Measurements from ENCODE around the gene TMEM266. TPM values are rescaled to one million over a fixed set of nuclear protein-coding genes. Genes with fewer than 3 reads are reported as not detected.

TMEM266 gene
- total and polyA plus RNA-seq, 5 donors: 0.09 TPM; not detected in 4

- Histone ChIP-seq H3K27ac (ENCODE audit: low read length) (no peak overlapping the region), H3K4me1 (ENCODE audit: control insufficient read depth, insufficient read depth, low read length) (no peaks in the 10 kb centered on the region), H3K9me3 (ENCODE audit: control insufficient read depth, low read length) (no peaks in the 10 kb centered on the region), H3K4me3 (ENCODE audit: low read length) (no peak overlapping the region), H3K27me3 (ENCODE audit: control insufficient read depth, insufficient read depth) (no peaks in the 10 kb centered on the region)
- peak; percentile 57 to 64 for ATAC-seq
- DNase-seq: peak; percentile 81 to 92 (median 92)
- 26% methylated on average over 4 of the region's 4 CpGs for WGBS
- intact Hi-C loops (cut with DNase I): no loop called here
Observed at GRCh38 chr15:76206325-76206976, 146.7 kb downstream of the TMEM266 start.

GRCh38 chr15:76208084-76208785, 148.4 kb downstream of the TMEM266 start:
- no peaks in the 10 kb centered on the region for H3K27me3 ChIP-seq (ENCODE audit: control insufficient read depth, insufficient read depth)
- no peak overlapping the region for H3K4me3 ChIP-seq (ENCODE audit: low read length)
- H3K27ac ChIP-seq (ENCODE audit: low read length): no peak overlapping the region
- no peak for ATAC-seq
- WGBS: 94% methylated on average over 8 of the region's 8 CpGs
- intact Hi-C loops (cut with DNase I): no loop called here
- DNase-seq: no peak
- no peaks in the 10 kb centered on the region for H3K4me1 ChIP-seq (ENCODE audit: control insufficient read depth, insufficient read depth, low read length)
- no peaks in the 10 kb centered on the region for H3K9me3 ChIP-seq (ENCODE audit: control insufficient read depth, low read length)

- H3K4me1 ChIP-seq (ENCODE audit: control insufficient read depth, insufficient read depth, low read length): no peaks in the 10 kb centered on the region
- H3K9me3 ChIP-seq (ENCODE audit: control insufficient read depth, low read length): no peaks in the 10 kb centered on the region
- 73% methylated on average over 2 of the region's 2 CpGs for WGBS
- no peaks in the 10 kb centered on the region for H3K27me3 ChIP-seq (ENCODE audit: control insufficient read depth, insufficient read depth)
- H3K4me3 ChIP-seq (ENCODE audit: low read length): no peak overlapping the region
- H3K27ac ChIP-seq (ENCODE audit: low read length): no peak overlapping the region
- intact Hi-C loops (cut with DNase I): no loop called here
- ATAC-seq: no peak
- DNase-seq: no peak
Observed at GRCh38 chr15:76208786-76209424, 149.1 kb downstream of the TMEM266 start.

GRCh38 chr15:76209523-76209922, 149.7 kb downstream of the TMEM266 start:
- intact Hi-C loops (cut with DNase I): no loop called here
- H3K27me3 ChIP-seq (ENCODE audit: control insufficient read depth, insufficient read depth): no peaks in the 10 kb centered on the region
- no peaks in the 10 kb centered on the region for H3K9me3 ChIP-seq (ENCODE audit: control insufficient read depth, low read length)
- no peak overlapping the region for H3K27ac ChIP-seq (ENCODE audit: low read length)
- ATAC-seq: no peak
- no peaks in the 10 kb centered on the region for H3K4me1 ChIP-seq (ENCODE audit: control insufficient read depth, insufficient read depth, low read length)
- WGBS: 95% methylated on average over 1 of the region's 1 CpG
- no peak overlapping the region for H3K4me3 ChIP-seq (ENCODE audit: low read length)
- no peak for DNase-seq

- ATAC-seq (peak in 1 of 2 donors; percentile 47), DNase-seq (no peak)
- H3K9me3 ChIP-seq (ENCODE audit: control insufficient read depth, low read length): no peaks in the 10 kb centered on the region
- H3K27ac ChIP-seq (ENCODE audit: low read length): no peak overlapping the region
- WGBS: 58% methylated on average over 3 of the region's 3 CpGs
- H3K4me1 ChIP-seq (ENCODE audit: control insufficient read depth, insufficient read depth, low read length): no peaks in the 10 kb centered on the region
- H3K27me3 ChIP-seq (ENCODE audit: control insufficient read depth, insufficient read depth): no peaks in the 10 kb centered on the region
- intact Hi-C loops (cut with DNase I): no loop called here
- H3K4me3 ChIP-seq (ENCODE audit: low read length): no peak overlapping the region
Observed at GRCh38 chr15:76209942-76210341, 150.2 kb downstream of the TMEM266 start.

GRCh38 chr15:76215634-76216033, 155.8 kb downstream of the TMEM266 start:
- Histone ChIP-seq H3K4me3 (ENCODE audit: low read length) (no peak overlapping the region), H3K9me3 (ENCODE audit: control insufficient read depth, low read length) (no peaks in the 10 kb centered on the region), H3K27me3 (ENCODE audit: control insufficient read depth, insufficient read depth) (no peaks in the 10 kb centered on the region), H3K4me1 (ENCODE audit: control insufficient read depth, insufficient read depth, low read length) (no peaks in the 10 kb centered on the region), H3K27ac (ENCODE audit: low read length) (no peak overlapping the region)
- no peak for DNase-seq
- ATAC-seq: no peak
- WGBS: 96% methylated on average over 1 of the region's 1 CpG
- intact Hi-C loops (cut with DNase I): no loop called here

- intact Hi-C loops (cut with DNase I): no loop called here
- Histone ChIP-seq H3K4me3 (ENCODE audit: low read length) (no peak overlapping the region), H3K4me1 (ENCODE audit: control insufficient read depth, insufficient read depth, low read length) (no peaks in the 10 kb centered on the region), H3K27me3 (ENCODE audit: control insufficient read depth, insufficient read depth) (no peaks in the 10 kb centered on the region), H3K27ac (ENCODE audit: low read length) (no peak overlapping the region), H3K9me3 (ENCODE audit: control insufficient read depth, low read length) (no peaks in the 10 kb centered on the region)
- DNase-seq (no peak), ATAC-seq (no peak)
- WGBS: 80% methylated on average over 7 of the region's 7 CpGs
Observed at GRCh38 chr15:76217029-76217881, 157.5 kb downstream of the TMEM266 start.

- H3K4me3 ChIP-seq (ENCODE audit: low read length): no peak overlapping the region
- H3K4me1 ChIP-seq (ENCODE audit: control insufficient read depth, insufficient read depth, low read length): no peaks in the 10 kb centered on the region
- intact Hi-C loops (cut with DNase I): no loop called here
- no peaks in the 10 kb centered on the region for H3K9me3 ChIP-seq (ENCODE audit: control insufficient read depth, low read length)
- DNase-seq: no peak
- no peaks in the 10 kb centered on the region for H3K27me3 ChIP-seq (ENCODE audit: control insufficient read depth, insufficient read depth)
- WGBS: 95% methylated on average over 5 of the region's 5 CpGs
- no peak overlapping the region for H3K27ac ChIP-seq (ENCODE audit: low read length)
- no peak for ATAC-seq
Observed at GRCh38 chr15:76217882-76218217, 158.1 kb downstream of the TMEM266 start.

- H3K9me3 ChIP-seq (ENCODE audit: control insufficient read depth, low read length): no peaks in the 10 kb centered on the region
- no peak overlapping the region for H3K27ac ChIP-seq (ENCODE audit: low read length)
- no peaks in the 10 kb centered on the region for H3K4me1 ChIP-seq (ENCODE audit: control insufficient read depth, insufficient read depth, low read length)
- WGBS: 97% methylated on average over 1 of the region's 1 CpG
- no peaks in the 10 kb centered on the region for H3K27me3 ChIP-seq (ENCODE audit: control insufficient read depth, insufficient read depth)
- ATAC-seq: no peak
- intact Hi-C loops (cut with DNase I): no loop called here
- no peak for DNase-seq
- no peak overlapping the region for H3K4me3 ChIP-seq (ENCODE audit: low read length)
Observed at GRCh38 chr15:76221085-76221767, 161.4 kb downstream of the TMEM266 start.

- 95% methylated on average over 4 of the region's 4 CpGs for WGBS
- no peak for ATAC-seq
- Histone ChIP-seq H3K27ac (ENCODE audit: low read length) (no peak overlapping the region), H3K4me3 (ENCODE audit: low read length) (no peak overlapping the region), H3K9me3 (ENCODE audit: control insufficient read depth, low read length) (no peaks in the 10 kb centered on the region), H3K27me3 (ENCODE audit: control insufficient read depth, insufficient read depth) (no peaks in the 10 kb centered on the region), H3K4me1 (ENCODE audit: control insufficient read depth, insufficient read depth, low read length) (no peaks in the 10 kb centered on the region)
- intact Hi-C loops (cut with DNase I): no loop called here
- no peak for DNase-seq
Observed at GRCh38 chr15:76222159-76222558, 162.4 kb downstream of the TMEM266 start.
